BLaER1 (cell line): ENCODE data around the gene PTTG2.

ENCODE experiments used
- H3K27ac ChIP-seq: shearing (Covaris generic); formaldehyde crosslinking; 2 replicates; pipeline ENCODE4 v1.8.1; 2022
- H3K27me3 ChIP-seq: shearing (Covaris generic); formaldehyde crosslinking; 2 replicates; pipeline ENCODE4 v1.8.1; 2022
- H3K36me3 ChIP-seq: shearing (Covaris generic); formaldehyde crosslinking; 2 replicates; pipeline ENCODE4 v1.8.1; 2022
- H3K4me1 ChIP-seq: shearing (Covaris generic); formaldehyde crosslinking; 2 replicates; pipeline ENCODE4 v1.8.1; 2022
- H3K4me2 ChIP-seq: shearing (Covaris generic); formaldehyde crosslinking; 2 replicates; pipeline ENCODE4 v1.8.1; 2022
- H3K4me3 ChIP-seq: shearing (Covaris generic); formaldehyde crosslinking; 2 replicates; pipeline ENCODE4 v1.8.1; 2022
- H3K9ac ChIP-seq: shearing (Covaris generic); formaldehyde crosslinking; 2 replicates; pipeline ENCODE4 v1.8.1; 2022
- H3K9me3 ChIP-seq: shearing (Covaris generic); formaldehyde crosslinking; 2 replicates; pipeline ENCODE4 v1.8.1; 2022
- H4K20me1 ChIP-seq: shearing (Covaris generic); formaldehyde crosslinking; 2 replicates; pipeline ENCODE4 v1.8.1; 2022
- Cebpa-rat ChIP-seq: shearing (Covaris generic); IDR thresholded peaks from 2 replicates; pipeline ENCODE4 v1.8.1; 2022

The PTTG2 gene

DNA sequence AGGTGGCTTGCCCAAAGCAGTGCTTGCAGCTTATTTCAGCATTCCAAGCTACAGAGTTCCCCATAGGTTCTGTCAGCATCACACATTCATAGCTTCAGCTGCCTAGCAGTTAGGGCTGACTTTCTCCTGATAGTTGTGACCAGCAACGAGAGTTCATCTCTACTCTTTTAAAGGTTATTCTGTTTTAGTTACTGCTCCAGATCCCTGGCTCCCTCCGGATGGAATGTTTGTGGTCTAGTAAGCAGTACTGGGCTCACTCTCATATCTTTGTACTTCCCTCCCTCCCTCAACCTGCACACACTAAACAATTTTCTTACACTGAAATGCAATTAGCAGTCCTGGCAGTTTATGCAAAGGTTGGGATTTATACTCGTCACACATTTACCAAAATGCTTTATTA lies 43.9 kb downstream of the PTTG2 start:
- Histone ChIP-seq H3K9ac (no peak overlapping the region), H3K4me1 (peaks cover 28% of the 10 kb centered on the region), H3K4me3 (no peak overlapping the region), H4K20me1 (peaks cover 70% of the 10 kb centered on the region), H3K27me3 (no peaks in the 10 kb centered on the region), H3K9me3 (no peaks in the 10 kb centered on the region), H3K27ac (no peak overlapping the region), H3K4me2 (peak overlapping the region; percentile 23; the same call in 1 of the 2 replicates), H3K36me3 (peaks cover 5% of the 10 kb centered on the region; the same call in 1 of the 2 replicates)
- no peak for TF ChIP-seq Cebpa-rat

DNA sequence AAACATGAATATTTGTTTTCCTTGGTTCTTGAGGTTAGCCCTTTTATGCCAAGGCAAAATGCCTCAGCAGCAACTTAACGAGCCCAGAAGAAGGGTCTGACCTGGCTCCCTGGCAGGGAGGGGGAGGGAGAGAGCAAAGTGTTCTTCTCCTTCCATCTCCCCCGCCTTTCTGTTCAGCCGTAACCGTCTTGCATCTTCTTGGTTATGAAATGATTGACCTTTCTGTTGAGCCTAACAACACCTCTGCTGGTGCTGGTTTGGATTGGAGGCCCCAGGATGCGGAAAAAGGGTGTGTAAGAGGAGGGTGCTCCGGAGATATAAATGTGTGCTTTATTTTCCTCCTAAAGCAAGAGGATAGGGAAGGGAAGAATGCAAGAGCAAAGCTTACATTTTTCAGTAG lies 44.7 kb downstream of the PTTG2 start:
- peaks cover 5% of the 10 kb centered on the region; the same call in 1 of the 2 replicates for H3K36me3 ChIP-seq
- peak overlapping the region; percentile 60 for H3K4me2 ChIP-seq
- H4K20me1 ChIP-seq, result peaks cover 66% of the 10 kb centered on the region
- no peak overlapping the region for H3K4me3 ChIP-seq
- H3K27me3 ChIP-seq, result no peaks in the 10 kb centered on the region
- peaks cover 28% of the 10 kb centered on the region for H3K4me1 ChIP-seq
- TF ChIP-seq Cebpa-rat, result no peak
- H3K9ac ChIP-seq, result no peak overlapping the region
- no peak overlapping the region for H3K27ac ChIP-seq
- H3K9me3 ChIP-seq, result no peaks in the 10 kb centered on the region

DNA sequence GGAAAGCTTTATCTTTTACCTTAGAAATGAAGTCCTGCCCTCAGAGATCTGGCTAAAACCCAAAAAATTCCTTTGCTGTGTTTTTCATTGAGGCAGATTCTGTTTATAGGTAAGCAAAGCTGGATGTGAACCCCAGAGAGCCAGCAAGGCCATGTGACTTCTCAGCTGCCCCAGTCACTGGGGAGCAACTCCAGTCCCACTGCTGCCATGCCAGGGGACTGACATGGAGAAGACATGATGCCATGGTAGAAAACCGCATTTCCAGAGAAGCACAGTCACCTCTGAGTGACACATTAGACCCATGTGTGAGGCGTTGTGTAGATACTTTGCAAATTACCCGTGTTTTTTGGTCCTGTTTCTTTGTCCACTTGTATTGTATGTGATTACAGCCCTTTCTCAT lies 45.4 kb downstream of the PTTG2 start:
- Histone ChIP-seq H4K20me1 (peaks cover 66% of the 10 kb centered on the region), H3K36me3 (peaks cover 5% of the 10 kb centered on the region; the same call in 1 of the 2 replicates)

DNA sequence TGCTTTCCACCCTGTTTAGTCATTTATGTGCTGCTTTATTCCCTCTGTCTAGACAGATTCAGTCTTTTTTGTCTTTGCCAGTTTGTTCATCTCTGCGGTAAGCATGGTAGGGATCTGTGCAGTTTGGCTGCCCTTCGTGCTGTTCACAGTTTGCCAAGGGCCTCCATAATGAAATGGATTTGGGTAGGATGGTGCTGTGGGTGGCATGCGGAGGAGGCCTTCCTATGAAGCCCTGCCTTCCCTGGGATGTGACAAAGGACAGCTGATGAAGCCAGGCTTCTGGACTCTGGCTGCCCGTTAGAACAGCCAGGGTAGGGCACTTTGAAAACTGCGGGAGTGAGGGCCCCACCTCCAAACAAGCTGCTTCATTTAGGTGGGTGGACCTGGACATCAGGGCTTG lies 47.4 kb downstream of the PTTG2 start:
- Histone ChIP-seq H3K4me1 (peaks cover 28% of the 10 kb centered on the region), H3K27ac (no peak overlapping the region), H4K20me1 (peaks cover 68% of the 10 kb centered on the region), H3K36me3 (peaks cover 5% of the 10 kb centered on the region; the same call in 1 of the 2 replicates), H3K27me3 (no peaks in the 10 kb centered on the region), H3K9me3 (no peaks in the 10 kb centered on the region), H3K9ac (no peak overlapping the region), H3K4me3 (no peak overlapping the region), H3K4me2 (no peak overlapping the region)
- no peak for TF ChIP-seq Cebpa-rat

More for the DNA sequence above, 45.4 kb downstream of the PTTG2 start:
- H3K4me3 ChIP-seq, result no peak overlapping the region
- H3K9me3 ChIP-seq, result no peaks in the 10 kb centered on the region
- H3K9ac ChIP-seq, result 0 out of 2 replicates have a peak overlapping the region, but pooled peaks have one; percentile 2
- H3K27me3 ChIP-seq, result no peaks in the 10 kb centered on the region
- TF ChIP-seq Cebpa-rat, result no peak
- peak overlapping the region; percentile 60 for H3K4me2 ChIP-seq
- H3K27ac ChIP-seq, result no peak overlapping the region
- peaks cover 28% of the 10 kb centered on the region for H3K4me1 ChIP-seq

DNA sequence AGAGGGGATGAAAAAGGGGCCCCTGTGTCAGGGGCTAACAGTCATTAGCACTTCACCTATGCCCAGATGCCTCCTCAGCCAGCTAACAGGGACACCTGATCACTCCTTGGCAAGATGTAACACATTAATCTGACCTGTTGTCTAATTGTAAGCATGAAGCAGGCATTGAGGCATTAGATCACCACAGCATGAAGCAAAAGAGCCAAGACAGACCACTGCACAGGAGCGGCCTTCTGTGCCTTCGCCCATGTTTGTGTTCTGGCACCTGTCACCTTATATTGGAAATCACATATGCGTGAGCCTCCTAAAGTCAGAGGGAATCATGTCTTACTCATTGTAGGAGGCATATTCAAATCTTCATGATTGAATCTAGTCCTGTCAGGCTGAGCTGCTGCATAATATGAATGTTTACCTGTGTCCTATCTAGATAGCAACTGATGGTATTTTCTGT lies 48.4 kb downstream of the PTTG2 start:
- no peaks in the 10 kb centered on the region for H3K27me3 ChIP-seq
- H3K4me1 ChIP-seq, result peaks cover 23% of the 10 kb centered on the region
- TF ChIP-seq Cebpa-rat, result no peak
- H3K4me2 ChIP-seq, result no peak overlapping the region
- H3K36me3 ChIP-seq, result peaks cover 5% of the 10 kb centered on the region; the same call in 1 of the 2 replicates
- H4K20me1 ChIP-seq, result peaks cover 64% of the 10 kb centered on the region
- H3K9ac ChIP-seq, result no peak overlapping the region
- H3K27ac ChIP-seq, result no peak overlapping the region
- H3K9me3 ChIP-seq, result no peaks in the 10 kb centered on the region
- H3K4me3 ChIP-seq, result no peak overlapping the region

DNA sequence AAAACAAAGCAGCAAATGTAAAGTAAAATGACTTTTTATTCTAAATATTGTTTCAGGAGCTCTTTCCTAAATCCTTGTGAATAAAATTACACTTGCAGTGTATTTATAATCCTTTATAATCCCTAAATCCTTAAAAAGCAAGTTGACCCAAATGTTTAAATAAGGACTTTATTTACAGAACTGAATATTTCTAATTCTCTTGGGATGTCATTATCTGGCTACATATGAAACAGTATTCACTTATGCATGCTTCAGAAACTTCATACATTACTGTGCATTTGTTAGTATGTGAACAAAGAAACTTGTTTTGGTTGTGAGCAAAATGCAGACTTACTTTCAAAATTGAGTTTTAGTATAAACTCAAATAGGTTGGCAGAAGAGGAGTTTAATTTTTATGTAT lies 49.2 kb downstream of the PTTG2 start:
- peaks cover 11% of the 10 kb centered on the region for H3K36me3 ChIP-seq
- no peak overlapping the region for H3K4me3 ChIP-seq
- H3K9me3 ChIP-seq, result no peaks in the 10 kb centered on the region
- no peak overlapping the region for H3K4me2 ChIP-seq
- no peak overlapping the region for H3K27ac ChIP-seq
- no peaks in the 10 kb centered on the region for H3K27me3 ChIP-seq
- H4K20me1 ChIP-seq, result peaks cover 63% of the 10 kb centered on the region
- TF ChIP-seq Cebpa-rat, result no peak
- peaks cover 15% of the 10 kb centered on the region for H3K4me1 ChIP-seq
- H3K9ac ChIP-seq, result no peak overlapping the region

DNA sequence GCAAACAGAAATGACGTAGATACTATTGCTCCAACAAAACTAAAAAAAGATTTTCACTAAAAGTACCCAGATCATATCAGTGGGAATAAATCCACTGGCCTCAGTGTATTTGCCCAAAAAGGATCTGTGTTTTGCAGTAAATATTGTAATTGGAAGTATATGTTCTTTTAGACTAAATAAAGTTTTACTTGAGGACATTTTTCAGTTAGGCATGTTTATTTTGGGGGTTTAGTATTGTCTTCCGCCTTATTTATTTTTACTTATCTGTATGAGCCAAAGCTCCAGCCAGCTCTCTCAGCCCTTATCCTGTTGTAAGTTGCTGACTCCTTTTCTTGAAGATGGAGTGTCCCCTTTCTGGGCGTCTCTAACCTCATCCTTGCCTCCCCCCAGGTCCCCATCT lies 49.8 kb downstream of the PTTG2 start:
- TF ChIP-seq Cebpa-rat, result no peak
- no peaks in the 10 kb centered on the region for H3K27me3 ChIP-seq
- no peak overlapping the region for H3K9ac ChIP-seq
- peaks cover 16% of the 10 kb centered on the region for H3K36me3 ChIP-seq
- H3K27ac ChIP-seq, result no peak overlapping the region
- H4K20me1 ChIP-seq, result peaks cover 58% of the 10 kb centered on the region
- H3K4me3 ChIP-seq, result no peak overlapping the region
- no peaks in the 10 kb centered on the region for H3K9me3 ChIP-seq
- no peak overlapping the region for H3K4me2 ChIP-seq
- peaks cover 9% of the 10 kb centered on the region for H3K4me1 ChIP-seq
